HG02798 (cell line): ENCODE data around the gene HNRNPM.

Experiments
- ATAC-seq: cut with Tn5 transposase; IDR thresholded peaks from one replicate; pipeline ENCODE4 v1.9.1; 2021; ENCODE audit warnings: mild to moderate bottlenecking; ENCODE audit not compliant: unreplicated experiment, poor library complexity

Gene HNRNPM

GRCh38 chr19:8484331-8484894, 39.6 kb downstream of the HNRNPM start:
- no peak for ATAC-seq

- no peak for ATAC-seq
Observed at GRCh38 chr19:8485561-8486371, 41.0 kb downstream of the HNRNPM start.

DNA sequence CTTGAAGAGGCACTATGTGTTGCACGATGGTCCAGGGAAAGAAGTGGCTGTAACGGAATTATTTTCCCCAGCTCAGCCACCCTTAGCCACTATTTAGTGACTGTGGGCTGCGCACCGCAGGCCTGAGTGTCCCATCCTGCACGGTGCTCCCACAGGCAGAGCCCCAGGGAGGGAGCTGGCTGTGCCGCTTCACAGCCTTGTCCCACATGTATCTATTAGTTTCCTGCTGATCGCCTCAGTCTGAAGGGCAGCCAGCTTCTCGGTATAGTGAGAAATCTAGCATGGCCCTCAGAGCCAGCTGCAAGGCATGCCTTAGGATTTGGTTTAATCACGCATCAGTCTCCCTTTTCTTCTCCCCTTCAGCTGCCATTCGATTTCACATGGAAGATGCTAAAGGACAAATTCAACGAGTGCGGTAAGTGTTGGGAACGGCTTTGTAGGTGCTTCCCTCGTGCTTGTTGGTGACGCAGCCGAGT, 41.9 kb downstream of the HNRNPM start:
- no peak for ATAC-seq

DNA sequence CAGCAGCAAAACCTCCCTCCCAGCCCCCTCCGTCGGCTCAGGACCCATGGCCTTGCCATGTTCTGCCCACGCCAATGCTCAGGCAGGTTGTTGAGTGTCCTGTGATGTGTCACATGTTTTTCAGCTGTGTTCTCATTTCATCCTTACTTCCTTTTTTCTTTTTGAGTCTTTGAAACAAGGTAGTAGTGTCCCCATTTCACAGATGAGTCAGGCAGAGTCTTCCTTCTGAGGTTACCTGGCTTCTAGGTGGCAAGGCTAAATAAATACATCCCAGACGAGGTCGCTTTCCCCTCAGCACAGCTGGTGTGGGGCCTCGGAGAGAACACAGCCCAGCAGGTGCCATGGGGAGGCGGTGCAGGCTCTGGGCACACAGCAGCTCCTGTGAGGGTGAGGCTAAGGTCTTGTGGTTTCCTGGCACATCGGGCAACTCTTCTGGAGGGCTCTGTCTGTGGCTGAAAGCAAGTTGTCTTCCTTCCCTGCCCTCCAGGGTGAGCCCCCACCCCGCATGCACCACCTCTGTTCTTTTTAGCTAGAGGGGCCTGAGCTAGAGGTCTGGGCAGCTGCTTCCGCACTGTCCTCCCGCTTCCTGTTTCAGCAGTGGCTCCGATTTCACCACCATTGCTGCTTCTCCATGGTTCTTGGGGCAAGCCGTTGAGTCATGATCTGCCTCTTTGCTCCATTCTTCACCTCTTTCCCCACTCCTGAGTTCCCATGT, 42.5 kb downstream of the HNRNPM start:
- ATAC-seq, result no peak

GRCh38 chr19:8488365-8488764, 43.6 kb downstream of the HNRNPM start:
- ATAC-seq, result no peak

DNA sequence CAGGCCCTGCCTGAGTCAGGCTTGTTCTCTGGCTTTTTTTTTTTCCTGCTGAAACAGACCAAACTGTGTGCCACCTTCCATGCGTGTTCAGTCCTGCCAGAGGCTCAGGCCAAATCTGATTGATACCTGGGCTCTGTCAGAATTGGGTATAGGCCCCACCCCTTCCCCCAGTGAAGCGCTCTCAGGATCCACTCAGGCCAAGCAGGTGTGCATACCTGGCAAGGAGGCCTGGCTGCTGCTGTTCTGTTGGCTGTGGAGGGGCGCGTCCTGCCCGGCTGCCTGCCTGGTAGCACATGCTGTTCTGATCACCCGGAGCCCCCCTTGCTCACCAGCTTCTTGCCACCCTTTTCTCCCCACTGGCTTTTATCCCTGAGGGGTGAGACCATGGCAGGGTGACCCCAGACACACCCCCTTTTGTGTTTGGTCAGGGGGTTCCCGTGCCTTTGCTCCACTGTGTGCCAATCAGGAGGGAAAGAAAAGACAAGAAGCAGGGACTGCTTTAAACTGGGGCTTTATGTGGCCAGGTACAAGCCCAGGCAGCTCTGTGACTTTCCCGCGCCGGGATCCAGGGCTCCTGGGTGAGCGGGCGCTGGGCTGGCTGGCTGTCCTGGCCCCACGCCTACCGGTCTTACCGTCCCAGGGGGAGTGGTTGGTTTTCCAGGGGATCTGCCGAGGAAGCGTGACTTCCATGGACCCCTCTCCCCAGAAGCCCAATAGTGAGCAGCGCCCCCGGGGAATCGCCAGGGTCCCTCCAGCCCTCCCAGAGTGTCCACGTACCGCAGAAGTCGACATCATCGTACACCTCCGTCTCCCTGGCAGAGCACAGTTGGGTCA, 45.0 kb downstream of the HNRNPM start:
- ATAC-seq, result no peak

- no peak for ATAC-seq
Observed at GRCh38 chr19:8490395-8490760, 45.6 kb downstream of the HNRNPM start.

GRCh38 chr19:8490873-8491272, 46.1 kb downstream of the HNRNPM start:
- no peak for ATAC-seq

GRCh38 chr19:8491574-8491973, 46.8 kb downstream of the HNRNPM start:
- ATAC-seq, result no peak

GRCh38 chr19:8494158-8494557, 49.4 kb downstream of the HNRNPM start:
- ATAC-seq, result no peak

DNA sequence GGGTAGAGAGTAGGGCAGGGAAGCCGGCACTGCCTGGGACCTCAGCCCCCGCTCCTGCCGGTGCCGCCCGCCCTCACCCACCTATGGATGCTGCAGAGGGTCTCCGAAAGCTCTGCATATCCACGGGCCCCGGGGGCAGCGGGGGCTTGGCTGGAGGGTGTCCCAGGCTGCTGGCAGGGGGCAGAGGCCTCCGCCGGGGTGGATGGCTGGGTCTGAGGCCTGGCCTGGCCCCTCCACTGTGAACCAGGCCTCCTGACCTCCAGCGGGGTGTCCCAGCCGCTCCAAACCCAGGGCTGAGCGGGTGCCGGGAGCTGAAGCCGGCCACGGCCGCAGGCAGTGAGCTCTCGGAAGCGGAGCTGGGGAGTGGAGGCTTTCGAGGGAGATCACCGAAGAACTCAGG, 53.5 kb downstream of the HNRNPM start:
- ATAC-seq, result no peak

DNA sequence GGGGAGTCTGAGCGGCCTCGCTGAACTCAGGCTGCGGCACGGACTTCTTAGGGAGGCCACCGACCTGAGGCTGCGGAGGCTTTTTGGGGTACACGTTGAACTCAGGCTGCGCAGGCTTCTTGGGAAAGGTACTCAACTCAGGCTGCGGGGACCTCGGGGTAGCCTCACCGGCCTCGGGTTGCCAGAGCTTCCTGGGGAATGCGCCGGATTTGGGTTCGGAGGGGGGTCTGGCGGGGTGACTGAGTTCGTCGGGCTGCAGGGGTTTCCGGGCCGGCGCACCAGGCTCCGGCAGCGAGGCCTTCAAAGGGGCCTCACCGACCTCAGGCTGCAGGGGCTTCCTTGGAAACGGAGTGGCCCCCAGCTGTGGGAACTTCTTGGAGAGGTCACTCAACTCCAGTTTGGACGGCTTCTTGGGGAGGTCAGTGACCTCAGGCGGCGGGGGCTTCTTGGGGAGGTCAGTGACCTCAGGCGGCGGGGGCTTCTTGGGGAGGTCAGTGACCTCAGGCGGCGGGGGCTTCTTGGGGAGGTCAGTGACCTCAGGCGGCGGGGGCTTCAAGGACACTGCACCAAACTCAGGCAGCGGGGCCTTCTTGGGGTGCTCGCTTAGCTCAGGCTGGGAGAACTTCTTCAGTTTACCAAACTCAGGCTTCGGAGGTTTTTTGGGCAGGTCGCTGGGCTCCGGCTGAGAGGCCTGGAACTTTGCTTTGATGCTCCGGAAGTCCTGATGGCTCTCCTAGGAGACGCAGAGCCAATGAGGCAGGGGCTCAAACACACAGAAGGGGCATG, 54.5 kb downstream of the HNRNPM start:
- ATAC-seq, result no peak

DNA sequence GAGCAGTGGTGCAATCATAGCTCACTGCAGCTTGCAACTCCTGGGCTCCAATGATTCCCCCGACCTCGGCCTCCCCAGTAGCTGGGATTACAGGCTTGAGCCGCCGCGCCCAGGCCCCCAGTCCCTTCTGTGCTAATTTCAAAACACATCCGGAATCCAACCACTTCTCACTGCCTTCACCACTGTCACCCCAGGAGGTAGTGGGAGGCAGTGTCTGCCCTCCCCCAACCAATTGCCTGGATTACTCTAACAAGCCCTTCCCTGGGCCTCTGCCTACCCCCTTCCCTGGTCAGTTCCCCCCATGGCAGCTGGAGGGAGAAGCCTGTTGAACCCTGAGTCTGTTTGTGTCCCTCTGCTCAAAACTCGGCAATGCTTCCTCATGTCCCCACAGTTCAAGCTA, 55.4 kb downstream of the HNRNPM start:
- no peak for ATAC-seq

- ATAC-seq, result no peak
Observed at GRCh38 chr19:8501516-8501915, 56.7 kb downstream of the HNRNPM start.

DNA sequence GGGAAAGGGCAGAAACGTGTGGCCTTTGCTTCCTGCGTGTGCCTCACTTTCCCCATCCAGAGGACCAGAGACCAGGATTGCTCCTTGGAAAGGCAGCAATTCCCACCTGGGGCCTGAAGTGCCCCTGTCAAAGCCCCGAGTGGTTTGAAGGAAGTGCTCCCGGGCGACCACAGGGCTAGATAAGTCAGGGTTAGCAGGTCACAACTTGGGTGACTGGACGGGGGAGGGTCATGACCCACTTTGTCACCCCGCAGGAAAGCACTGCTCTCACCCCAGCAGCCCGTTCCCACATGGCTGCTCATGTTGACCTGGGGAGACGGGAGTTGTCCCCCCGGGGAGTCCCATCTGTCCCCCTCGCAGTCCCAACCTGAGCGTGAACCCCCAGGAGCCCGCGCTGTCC, 57.2 kb downstream of the HNRNPM start:
- ATAC-seq, result no peak

DNA sequence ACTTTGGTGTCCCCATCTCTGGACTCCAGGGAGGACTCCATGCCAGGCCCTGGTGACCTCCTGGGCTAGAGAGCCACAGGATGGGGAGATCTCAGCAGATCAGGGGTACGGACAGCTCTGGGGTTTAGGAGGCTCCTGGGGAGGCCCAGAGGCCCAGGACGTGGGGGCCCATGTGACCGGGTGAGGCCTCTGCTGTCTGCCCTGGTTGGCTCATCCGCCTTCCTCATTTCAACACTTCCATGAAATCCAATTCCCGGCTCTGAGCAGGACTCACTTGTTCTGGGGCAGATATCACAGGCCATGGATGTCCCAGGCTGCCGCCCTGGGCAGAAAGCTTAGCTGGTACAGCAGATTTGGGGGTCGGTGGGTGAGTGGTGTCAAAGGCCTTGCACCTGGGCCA, 58.7 kb downstream of the HNRNPM start:
- ATAC-seq, result no peak

- ATAC-seq, result no peak
Observed at GRCh38 chr19:8504171-8504570, 59.4 kb downstream of the HNRNPM start.

DNA sequence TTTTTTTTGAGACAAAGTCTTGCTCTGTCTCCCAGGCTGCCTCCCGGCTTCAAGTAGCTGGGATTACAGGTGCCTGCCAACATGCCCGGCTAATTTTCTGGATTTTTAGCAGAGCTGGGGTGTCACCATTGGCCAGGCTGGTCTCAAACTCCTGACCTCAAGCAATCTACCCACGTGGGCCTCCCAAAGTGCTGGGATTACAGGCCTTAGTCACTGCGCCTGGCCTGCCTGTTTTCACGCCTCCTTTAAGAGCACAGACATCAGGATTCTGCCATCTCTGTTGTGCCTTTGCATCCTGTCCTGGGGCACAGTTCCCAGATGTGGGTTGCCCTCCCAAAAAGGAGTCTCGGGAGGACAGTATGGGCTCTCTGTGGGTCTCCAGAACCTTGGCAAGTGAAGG, 60.1 kb downstream of the HNRNPM start:
- ATAC-seq, result no peak

DNA sequence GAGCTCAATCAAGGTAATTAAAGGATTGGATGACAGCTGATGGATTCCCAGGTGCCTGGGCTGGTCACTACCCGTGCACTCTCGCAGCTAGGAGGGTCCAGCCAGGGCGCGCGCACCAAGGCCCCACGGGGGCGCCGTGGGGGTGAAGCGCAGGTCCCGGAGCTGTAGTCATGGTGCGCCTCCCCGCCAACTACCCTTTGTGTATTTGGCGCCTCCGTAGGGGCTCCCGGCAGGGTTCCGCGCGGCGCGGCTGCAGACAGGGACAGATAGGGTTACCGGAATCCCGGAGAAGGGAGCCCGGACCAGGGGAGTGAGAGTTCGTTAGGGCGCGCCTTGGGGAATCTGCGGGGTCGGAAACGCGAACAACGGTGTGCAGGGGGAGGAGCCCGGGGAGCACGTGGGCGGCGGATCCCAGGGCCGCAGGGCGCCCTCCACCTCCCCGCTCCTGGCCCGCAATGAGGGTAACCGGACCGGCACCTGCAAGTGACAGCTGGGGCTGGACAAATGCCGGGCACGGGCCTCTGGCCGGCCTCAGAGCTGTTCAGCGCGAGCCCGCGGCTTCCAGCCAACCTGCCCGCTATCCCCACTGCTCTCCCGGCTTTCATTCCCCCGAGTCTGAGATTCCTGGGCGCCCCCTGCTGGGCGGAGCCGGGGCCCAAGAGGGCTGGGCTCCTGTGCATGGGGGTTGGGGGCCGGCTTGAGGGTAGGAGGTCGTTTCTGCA, 61.1 kb downstream of the HNRNPM start:
- no peak for ATAC-seq
